OCI-LY1 (cell line): ENCODE results near the gene CYB561A3.

Experiments used
- H2AFZ ChIP-seq: fragments of 200-600 bp; sonication (generic), shearing (Covaris generic); 2 replicates; pipeline ENCODE4 v1.6.0; 2014; ENCODE audit warnings: antibody characterized with exemption, mild to moderate bottlenecking, low read length
- H3F3A ChIP-seq: fragments of 200-600 bp; sonication (generic), shearing (Covaris generic); 2 replicates; pipeline ENCODE4 v1.6.0; 2014; ENCODE audit warnings: mild to moderate bottlenecking, antibody characterized with exemption, low read length, moderate library complexity; ENCODE audit not compliant: insufficient read depth
- H3K27ac ChIP-seq: fragments of 200-600 bp; sonication (generic); 2 replicates; pipeline ENCODE4 v1.5.1; 2014; ENCODE audit warnings: low read length, mixed run types, mild to moderate bottlenecking, low read depth; ENCODE audit not compliant: poor library complexity, severe bottlenecking
- H3K27me3 ChIP-seq: fragments of 200-600 bp; sonication (generic); 2 replicates; pipeline ENCODE4 v1.6.0; 2014; ENCODE audit warnings: antibody characterized with exemption, mild to moderate bottlenecking, low read length, moderate library complexity; ENCODE audit not compliant: insufficient read depth
- H3K36me3 ChIP-seq: fragments of 200-600 bp; sonication (generic); 2 replicates; pipeline ENCODE4 v1.6.1; 2014; ENCODE audit warnings: mild to moderate bottlenecking, antibody characterized with exemption, low read length, moderate library complexity, mixed read lengths; ENCODE audit not compliant: insufficient read depth
- H3K4me1 ChIP-seq: fragments of 200-600 bp; sonication (generic); 2 replicates; pipeline ENCODE4 v1.5.1; 2014; ENCODE audit warnings: mild to moderate bottlenecking, low read length, moderate library complexity; ENCODE audit not compliant: insufficient read depth, severe bottlenecking
- H3K4me2 ChIP-seq: fragments of 200-600 bp; sonication (generic), shearing (Covaris generic); 2 replicates; pipeline ENCODE4 v1.6.1; 2014; ENCODE audit warnings: low read length
- H3K4me3 ChIP-seq: fragments of 200-600 bp; sonication (generic); 2 replicates; pipeline ENCODE4 v1.5.1; 2014; ENCODE audit warnings: low read length, low read depth, mild to moderate bottlenecking, mixed read lengths; ENCODE audit not compliant: poor library complexity, severe bottlenecking
- H3K79me2 ChIP-seq: fragments of 200-600 bp; shearing (Covaris generic); 2 replicates; pipeline ENCODE4 v1.6.1; 2016; ENCODE audit warnings: mixed run types, low read length, mixed read lengths; ENCODE audit not compliant: insufficient read depth
- H3K9ac ChIP-seq: fragments of 200-600 bp; sonication (generic), shearing (Covaris generic); 2 replicates; pipeline ENCODE4 v1.6.1; 2014; ENCODE audit warnings: mild to moderate bottlenecking, low read length, mixed read lengths
- H3K9me2 ChIP-seq: fragments of 200-600 bp; sonication (generic), shearing (Covaris generic); 2 replicates; pipeline ENCODE4 v1.6.1; 2014; ENCODE audit warnings: low read depth, mild to moderate bottlenecking, low read length, mixed read lengths
- H3K9me3 ChIP-seq: fragments of 200-600 bp; shearing (Covaris generic); 2 replicates; pipeline ENCODE4 v1.6.1; 2014; ENCODE audit warnings: low read length, mixed read lengths
- H4K20me1 ChIP-seq: fragments of 200-600 bp; sonication (generic), shearing (Covaris generic); 2 replicates; pipeline ENCODE4 v1.6.0; 2016; ENCODE audit warnings: mild to moderate bottlenecking, low read length; ENCODE audit not compliant: insufficient read depth
- CTCF ChIP-seq: fragments of 200-600 bp; sonication (generic), shearing (Covaris generic); IDR thresholded peaks from 2 replicates; pipeline ENCODE4 v1.5.1; 2017; ENCODE audit warnings: mild to moderate bottlenecking, antibody characterized with exemption, low read length, moderate library complexity, mixed read lengths
- EZH2 ChIP-seq: fragments of 200-600 bp; sonication (generic), shearing (Covaris generic); IDR thresholded peaks from 2 replicates; pipeline ENCODE4 v1.8.0; 2017; ENCODE audit warnings: borderline replicate concordance, mixed run types, mild to moderate bottlenecking, antibody characterized with exemption, low read length, moderate library complexity, mixed read lengths

CYB561A3 gene

GRCh38 chr11:61401573-61401972 is 39.9 kb upstream of the CYB561A3 start:
- Histone ChIP-seq H3K36me3 (peaks cover 73% of the 10 kb centered on the region), H3K27ac (no peak overlapping the region), H3K79me2 (no peaks in the 10 kb centered on the region), H3K27me3 (no peaks in the 10 kb centered on the region), H3K4me3 (no peak overlapping the region), H3K9ac (no peak overlapping the region), H4K20me1 (no peaks in the 10 kb centered on the region), H2AFZ (no peak overlapping the region), H3K9me3 (no peaks in the 10 kb centered on the region), H3K9me2 (no peaks in the 10 kb centered on the region), H3K4me2 (no peak overlapping the region), H3K4me1 (no peaks in the 10 kb centered on the region), H3F3A (0 out of 2 replicates have a peak, but pooled peaks cover 3% of the 10 kb centered on the region)
- TF ChIP-seq EZH2 (no peak), CTCF (no peak)

- H3K79me2 ChIP-seq, result no peaks in the 10 kb centered on the region
- no peaks in the 10 kb centered on the region for H4K20me1 ChIP-seq
- H3K9ac ChIP-seq, result no peak overlapping the region
- H3K4me2 ChIP-seq, result no peak overlapping the region
- no peak overlapping the region for H2AFZ ChIP-seq
- H3K27ac ChIP-seq, result no peak overlapping the region
- no peak overlapping the region for H3K4me3 ChIP-seq
- H3K4me1 ChIP-seq, result no peaks in the 10 kb centered on the region
- 0 out of 2 replicates have a peak, but pooled peaks cover 3% of the 10 kb centered on the region for H3F3A ChIP-seq
- no peaks in the 10 kb centered on the region for H3K27me3 ChIP-seq
- TF ChIP-seq EZH2, result no peak
- no peak for TF ChIP-seq CTCF
- H3K9me2 ChIP-seq, result no peaks in the 10 kb centered on the region
- no peaks in the 10 kb centered on the region for H3K9me3 ChIP-seq
- H3K36me3 ChIP-seq, result peaks cover 69% of the 10 kb centered on the region
Observed at GRCh38 chr11:61401173-61401572, 39.5 kb upstream of the CYB561A3 start.

GRCh38 chr11:61392981-61393595 is 31.4 kb upstream of the CYB561A3 start:
- H3K27ac ChIP-seq, result peak overlapping the region; percentile 71
- H3K9me3 ChIP-seq, result no peaks in the 10 kb centered on the region

More at GRCh38 chr11:61392981-61393595, 31.4 kb upstream of the CYB561A3 start:
- H3K9me2 ChIP-seq, result no peaks in the 10 kb centered on the region
- H4K20me1 ChIP-seq, result no peaks in the 10 kb centered on the region
- no peaks in the 10 kb centered on the region for H3K79me2 ChIP-seq
- H3K4me1 ChIP-seq, result peaks cover 21% of the 10 kb centered on the region
- H3F3A ChIP-seq, result no peaks in the 10 kb centered on the region
- H3K27me3 ChIP-seq, result no peaks in the 10 kb centered on the region
- peaks cover 6% of the 10 kb centered on the region; the same call in 1 of the 2 replicates for H3K36me3 ChIP-seq
- peak overlapping the region; percentile 67 for H3K9ac ChIP-seq
- peak; percentile 50 for TF ChIP-seq CTCF
- TF ChIP-seq EZH2, result no peak
- H2AFZ ChIP-seq, result peak overlapping the region; percentile 94; the same call in 1 of the 2 replicates
- H3K4me2 ChIP-seq, result peak overlapping the region; percentile 94
- peak overlapping the region; percentile 66 for H3K4me3 ChIP-seq
